Measurements from ENCODE around the gene BNIP2. TPM values are rescaled to one million over a fixed set of nuclear protein-coding genes. Genes with fewer than 3 reads are reported as not detected.
"Not testable (repeated sequence)": the region's sequence is repeated elsewhere in the genome, so short reads cannot be mapped to it uniquely, and the experiment has no call there.

Gene BNIP2
- total RNA-seq, 1 donor, result 114 TPM

DNA sequence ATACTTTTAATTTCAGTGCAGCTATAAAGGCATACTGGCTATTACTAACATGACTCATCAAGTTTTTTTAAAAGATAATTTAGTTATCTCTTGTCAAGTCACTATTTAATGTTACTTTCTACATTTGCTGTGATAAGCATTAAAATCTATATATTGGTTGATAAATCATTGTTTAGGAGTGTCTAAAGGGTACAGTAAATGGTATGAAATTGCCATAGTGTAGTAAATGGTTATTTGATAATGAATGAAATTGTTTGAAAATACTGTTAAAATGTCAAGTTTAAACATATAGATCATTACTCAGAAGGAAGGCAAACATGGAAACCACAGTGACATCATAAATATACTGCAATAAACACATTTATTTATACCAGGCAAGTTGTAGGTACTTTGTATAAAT, 13.2 kb upstream of the BNIP2 start:
- no peak for TF ChIP-seq CTCF (IDR thresholded peaks at IDR 0.05; ENCODE audit: insufficient read depth, low read depth, low read length)
- H3K4me3 ChIP-seq (ENCODE audit: low read depth, low read length), result no peak overlapping the region
- DNase-seq (ENCODE audit: low read depth), result no peak

DNA sequence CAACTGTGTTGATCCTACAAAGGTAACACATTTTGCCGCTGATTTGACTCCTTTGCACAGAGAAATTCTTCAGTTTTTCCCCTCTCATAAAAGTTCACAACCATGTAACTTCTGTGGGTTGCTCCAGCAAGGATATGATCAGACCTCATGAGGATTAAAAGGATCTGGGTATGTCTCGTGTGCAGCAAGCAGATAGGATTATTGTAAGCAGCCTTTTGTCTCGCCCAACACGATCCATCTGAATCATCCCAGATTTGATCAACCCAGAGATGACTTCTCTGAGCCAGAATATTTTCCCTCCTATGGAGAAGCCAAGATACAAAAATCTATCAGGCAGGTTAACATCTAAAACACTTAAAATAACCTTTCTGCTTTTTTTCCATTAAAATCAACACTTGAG, 12.8 kb upstream of the BNIP2 start:
- no peak overlapping the region for H3K4me3 ChIP-seq (ENCODE audit: low read depth, low read length)
- no peak for DNase-seq (ENCODE audit: low read depth)
- no peak for TF ChIP-seq CTCF (IDR thresholded peaks at IDR 0.05; ENCODE audit: insufficient read depth, low read depth, low read length)

GRCh38 chr15:59699810-59700431, 10.8 kb upstream of the BNIP2 start:
- TF ChIP-seq CTCF (IDR thresholded peaks at IDR 0.05; ENCODE audit: insufficient read depth, low read depth, low read length), result no peak
- H3K4me3 ChIP-seq (ENCODE audit: low read depth, low read length), result no peak overlapping the region
- no peak for DNase-seq (ENCODE audit: low read depth)

DNA sequence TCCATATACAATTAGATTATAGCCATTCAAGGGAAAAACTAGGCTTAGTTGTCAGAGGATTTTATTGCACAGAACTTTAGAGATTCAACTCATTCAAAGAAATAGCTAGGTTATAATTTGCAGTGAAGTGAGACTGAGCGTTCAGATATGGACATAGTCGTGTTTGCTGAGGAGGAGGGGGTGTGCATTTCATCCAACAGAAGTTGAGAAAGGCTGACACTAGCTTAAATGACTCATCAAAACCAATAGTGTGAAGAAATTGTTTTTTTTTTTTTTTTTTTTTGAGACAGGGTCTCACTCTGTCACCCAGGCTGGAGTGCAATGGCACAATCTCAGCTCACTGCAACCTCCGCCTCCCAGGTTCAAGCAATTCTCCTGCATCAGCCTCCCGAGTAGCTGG, 8.9 kb upstream of the BNIP2 start:
- not testable (repeated sequence) for DNase-seq (ENCODE audit: low read depth); H3K4me3 ChIP-seq (ENCODE audit: low read depth, low read length)

DNA sequence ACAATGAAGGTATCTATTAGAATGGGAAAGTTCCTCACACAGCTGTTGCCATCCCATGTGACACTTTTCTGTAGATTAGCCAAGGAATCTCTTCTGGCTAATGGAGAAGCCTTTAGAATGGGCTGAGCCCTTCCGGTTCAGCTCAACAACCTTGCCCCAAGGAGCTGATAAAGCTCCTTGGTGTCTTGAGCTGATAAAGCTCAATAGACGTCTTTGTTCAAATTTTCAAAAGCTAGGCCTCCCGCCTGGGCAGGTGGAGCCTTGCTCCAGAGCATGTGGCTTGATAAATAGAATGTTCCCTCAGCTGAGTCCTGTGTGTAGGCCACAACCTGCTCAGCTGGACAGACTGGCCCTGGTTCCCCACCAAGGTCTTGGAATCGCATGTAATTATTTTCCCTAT, 7.2 kb upstream of the BNIP2 start:
- TF ChIP-seq CTCF (IDR thresholded peaks at IDR 0.05; ENCODE audit: insufficient read depth, low read depth, low read length), result no peak
- no peak for DNase-seq (ENCODE audit: low read depth)
- H3K4me3 ChIP-seq (ENCODE audit: low read depth, low read length), result no peak overlapping the region

DNA sequence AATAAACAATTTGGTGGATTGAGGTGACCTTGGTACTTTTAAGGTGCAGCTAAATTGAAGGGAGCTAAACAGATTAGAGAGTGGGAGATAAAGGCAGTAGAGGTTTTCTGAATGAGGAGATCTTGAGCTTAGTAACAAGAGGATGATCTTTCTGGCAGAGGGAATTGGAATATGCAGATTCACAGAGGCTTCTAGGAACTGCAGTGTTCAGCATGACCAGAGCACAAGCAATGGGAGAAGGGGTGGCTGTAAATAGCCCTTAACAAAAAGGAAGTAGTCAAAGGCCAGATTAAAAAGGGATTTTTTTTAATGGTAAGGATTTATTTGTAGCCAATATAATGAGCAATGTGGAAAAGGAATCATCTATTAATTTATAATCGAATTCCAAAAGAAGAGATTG, 5.7 kb upstream of the BNIP2 start:
- TF ChIP-seq CTCF (IDR thresholded peaks at IDR 0.05; ENCODE audit: insufficient read depth, low read depth, low read length), result no peak

DNA sequence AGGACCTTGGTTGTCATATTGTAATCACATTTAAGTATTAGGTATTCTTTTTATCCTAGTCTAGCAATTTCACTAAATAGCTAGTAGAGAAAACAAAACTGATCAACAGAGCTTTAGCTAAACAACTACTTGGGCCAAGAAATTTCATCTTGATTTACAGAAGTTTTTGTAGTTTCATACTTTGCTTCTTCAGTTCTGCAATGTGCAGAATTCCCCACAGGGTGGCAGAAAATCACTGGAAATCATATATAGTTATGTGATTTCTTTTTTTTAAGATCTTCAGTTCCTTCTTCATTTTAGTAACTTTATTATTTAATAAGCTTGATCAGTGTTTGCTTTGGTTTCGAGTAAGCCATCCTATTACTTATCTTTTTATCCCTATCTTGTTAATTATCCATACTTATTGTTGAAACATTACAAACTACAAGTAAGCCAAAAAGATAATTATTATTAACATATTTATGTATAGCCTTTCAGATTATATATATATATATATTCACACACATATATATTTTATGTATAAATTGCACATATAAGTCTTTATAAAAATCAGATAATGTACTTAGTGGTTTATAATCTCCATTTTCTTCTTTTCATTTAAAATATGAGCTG, 2.2 kb upstream of the BNIP2 start:
- peak; percentile 56 for DNase-seq (ENCODE audit: low read depth)
- TF ChIP-seq CTCF (IDR thresholded peaks at IDR 0.05; ENCODE audit: insufficient read depth, low read depth, low read length), result peak; percentile 71
- no peak overlapping the region for H3K4me3 ChIP-seq (ENCODE audit: low read depth, low read length)

More for the DNA sequence above, 5.7 kb upstream of the BNIP2 start:
- no peak overlapping the region for H3K4me3 ChIP-seq (ENCODE audit: low read depth, low read length)
- DNase-seq (ENCODE audit: low read depth), result no peak

All from fibroblast of villous mesenchyme (primary cell).